HepG2 (cell line): ENCODE measurements around the gene PHF14. TPM values are rescaled to one million over a fixed set of nuclear protein-coding genes. Genes with fewer than 3 reads are reported as not detected.

Source experiments
- ATAC-seq: fragments of 200-7000 bp; cut with Tn5 transposase; 3 replicates; pipeline ENCODE4 v1.9.1; 2020; ENCODE audit warnings: mild to moderate bottlenecking, moderate library complexity
- BruUV-seq: library from RNA; stranded (reverse); fragments of 400-500 nt; replicated peaks from 2 replicates; lab custom pipeline; 2021; lab: Mats Ljungman, UMichigan
- CTCF ChIA-PET: fragments of 300-600 bp; formaldehyde crosslinking; extraction: SDS; loops from one replicate; lab custom pipeline; 2021; ENCODE audit warnings: low total read pairs, inconsistent platforms, low intra/inter-chr PET ratio; lab: Yijun Ruan, JAX
- POLR2A ChIA-PET: fragments of 350-600 bp; sonication (Branson Sonifier 250); formaldehyde crosslinking; loops from one replicate; lab custom pipeline; 2020; ENCODE audit warnings: antibody characterized with exemption, inconsistent platforms; lab: Yijun Ruan, JAX
- DNase-seq: peaks from one replicate; pipeline ENCODE4 v3.0.0-alpha.2; 2015; ENCODE audit warnings: low spot score
- FAIRE-seq: peaks from 3 replicates; lab custom pipeline; 2011; peaks lifted over from hg19 to GRCh38; lab: Jason Lieb, UNC
- H2AFZ ChIP-seq: one replicate; pipeline ENCODE4 v1.6.1; 2011; ENCODE audit warnings: low read length, inconsistent platforms
- H3K27ac ChIP-seq: fragments of 300-600 bp; 3 replicates; pipeline ENCODE4 v1.8.0; 2011; ENCODE audit warnings: mixed run types, mild to moderate bottlenecking, mixed read lengths, low read length, inconsistent platforms; ENCODE audit not compliant: insufficient read depth; ENCODE audit errors: extremely low read length
- H3K27me3 ChIP-seq, 2 experiments: fragments of 200-600 bp in 1 of 2; 2 replicates in 1 of 2; 3 replicates in 1 of 2; pipeline versions ENCODE4 v1.6.0 to v1.8.0; 2011; ENCODE audit warnings: low read length in 2 of 2, mild to moderate bottlenecking in 2 of 2, moderate library complexity in 2 of 2, inconsistent platforms in 1 of 2; ENCODE audit not compliant: insufficient read depth in 2 of 2, control insufficient read depth in 1 of 2
- H3K36me3 ChIP-seq, 2 experiments: fragments of 200-600 bp in 1 of 2; replicated peaks in 1 of 2; 2 replicates in 1 of 2; 3 replicates in 1 of 2; pipeline versions ENCODE4 v1.5.1 to v1.8.0; 2011; ENCODE audit warnings: low read length in 2 of 2, inconsistent platforms in 1 of 2; ENCODE audit not compliant: insufficient read depth in 2 of 2, control insufficient read depth in 1 of 2
- H3K4me1 ChIP-seq: 2 replicates; pipeline ENCODE4 v1.5.1; 2012; ENCODE audit warnings: low read length, inconsistent platforms; ENCODE audit not compliant: insufficient read depth
- H3K4me2 ChIP-seq: 2 replicates; pipeline ENCODE4 v1.6.0; 2011; ENCODE audit warnings: low read depth, low read length, inconsistent platforms
- H3K4me3 ChIP-seq, 3 experiments: fragments of 200-600 bp in 1 of 3; sonication (generic), shearing (Covaris generic) in 1 of 3; replicated peaks in 1 of 3; 2 replicates each; pipeline ENCODE4 v1.5.1; 2011 to 2016; ENCODE audit warnings: low read length in 3 of 3, inconsistent platforms in 2 of 3, low read depth in 2 of 3, mild to moderate bottlenecking in 2 of 3, control low read depth in 1 of 3, mixed read lengths in 1 of 3; ENCODE audit not compliant: insufficient read depth in 1 of 3
- H3K79me2 ChIP-seq: one replicate; pipeline ENCODE4 v1.6.1; 2011; ENCODE audit warnings: low read length, inconsistent platforms; ENCODE audit not compliant: insufficient read depth
- H3K9ac ChIP-seq: 2 replicates; pipeline ENCODE4 v1.6.0; 2011; ENCODE audit warnings: mild to moderate bottlenecking, low read depth, low read length, inconsistent platforms; ENCODE audit not compliant: insufficient read depth
- H3K9me3 ChIP-seq: 2 replicates; pipeline ENCODE4 v1.5.1; 2012; ENCODE audit warnings: mild to moderate bottlenecking, low read length
- H4K20me1 ChIP-seq: 2 replicates; pipeline ENCODE4 v1.6.0; 2011; ENCODE audit warnings: inconsistent platforms, mild to moderate bottlenecking, low read length, moderate library complexity; ENCODE audit not compliant: insufficient read depth
- FOXM1 ChIP-seq: sonication (generic); formaldehyde crosslinking; IDR thresholded peaks from 2 replicates; pipeline ENCODE4 v1.5.0; 2020; ENCODE audit warnings: missing genetic modification reagents
- GABPB1 ChIP-seq: IDR thresholded peaks from 2 replicates; pipeline ENCODE4 v1.6.1; 2016; ENCODE audit warnings: mild to moderate bottlenecking, missing genetic modification reagents, moderate library complexity, missing compliant biosample characterization
- JUND ChIP-seq: sonication (generic); formaldehyde crosslinking; IDR thresholded peaks from 2 replicates; pipeline ENCODE4 v1.8.0; 2022; ENCODE audit warnings: mild to moderate bottlenecking, missing genetic modification reagents
- POGZ ChIP-seq: sonication (generic); formaldehyde crosslinking; IDR thresholded peaks from 2 replicates; pipeline ENCODE4 v1.4.0; 2020; ENCODE audit warnings: mild to moderate bottlenecking, missing genetic modification reagents
- WGBS: methylation state at CpG from one replicate; pipeline ENCODE4 v1.1.6; 2017; ENCODE audit warnings: low lambda C conversion rate; 5-methylcytosine and 5-hydroxymethylcytosine counted together
- in situ Hi-C: cut with HindIII; loops from 2 replicates; pipeline ENCODE4 v1.10.0; 2017; ENCODE audit warnings: low pct_unique_long_range_greater_than_20kb; ENCODE audit not compliant: extremely low pct_ligation_motif_present
- intact Hi-C: fragments of 100-400 bp; cut with micrococcal nuclease; formaldehyde crosslinking; loops from one replicate; pipeline ENCODE4 v1.10.0; 2022; ENCODE audit not compliant: unreplicated experiment
- polyA plus RNA-seq, 8 experiments: library from polyadenylated mRNA; depleted of rRNA in 3 of 8; stranded (reverse) in 7 of 8; unstranded in 1 of 8; fragments of >200 nt; fragmentation: Illumina TruSeq in 4 of 8; extraction: Trizol in 4 of 8; gene quantifications; 2 replicates each; pipeline versions ENCODE4 v1.2.1 to v1.2.3, GENCODE V29; 2011 to 2016; ENCODE audit warnings: low read depth in 4 of 8, missing spikeins in 1 of 8, mixed read lengths in 1 of 8; ENCODE audit not compliant: insufficient read depth in 1 of 8
- total RNA-seq, 5 experiments: library from RNA; depleted of rRNA; stranded (reverse); fragments of >200 nt; fragmentation: Illumina TruSeq; extraction: Trizol; gene quantifications; 2 replicates each; pipeline ENCODE4 v1.2.3, GENCODE V29; 2016; ENCODE audit warnings: low read depth in 1 of 5
- TF ChIP-seq, protein P1 (sequence below): sonication (generic); formaldehyde crosslinking; IDR thresholded peaks from 2 replicates; pipeline ENCODE4 v1.8.1; 2023; ENCODE audit warnings: mild to moderate bottlenecking, moderate library complexity, missing genetic modification reagents
- TF ChIP-seq, protein P2 (sequence below): sonication (generic); formaldehyde crosslinking; IDR thresholded peaks from 2 replicates; pipeline ENCODE4 v1.4.0; 2020; ENCODE audit warnings: missing genetic modification reagents, borderline replicate concordance
- TF ChIP-seq, protein P3 (sequence below): sonication (generic); formaldehyde crosslinking; IDR thresholded peaks from 2 replicates; pipeline ENCODE4 v1.8.1; 2022; ENCODE audit warnings: mild to moderate bottlenecking, missing genetic modification reagents
- TF ChIP-seq, protein P4 (sequence below): sonication (generic); formaldehyde crosslinking; IDR thresholded peaks from 2 replicates; pipeline ENCODE4 v1.4.0; 2020; ENCODE audit warnings: missing genetic modification reagents
- TF ChIP-seq, protein P5 (sequence below): sonication (generic); formaldehyde crosslinking; IDR thresholded peaks from 2 replicates; pipeline ENCODE4 v1.4.0; 2020; ENCODE audit warnings: mild to moderate bottlenecking, missing genetic modification reagents, borderline replicate concordance
- TF ChIP-seq, protein P6 (sequence below): sonication (generic); formaldehyde crosslinking; IDR thresholded peaks from 2 replicates; pipeline ENCODE4 v1.4.0; 2020; ENCODE audit warnings: missing genetic modification reagents

The PHF14 gene
- total and polyA plus RNA-seq, 2 of the 13 experiments (the other 11 are each of a cell fraction or from before 2014, with no cell fraction given): 18.9 to 68.7 TPM

DNA sequence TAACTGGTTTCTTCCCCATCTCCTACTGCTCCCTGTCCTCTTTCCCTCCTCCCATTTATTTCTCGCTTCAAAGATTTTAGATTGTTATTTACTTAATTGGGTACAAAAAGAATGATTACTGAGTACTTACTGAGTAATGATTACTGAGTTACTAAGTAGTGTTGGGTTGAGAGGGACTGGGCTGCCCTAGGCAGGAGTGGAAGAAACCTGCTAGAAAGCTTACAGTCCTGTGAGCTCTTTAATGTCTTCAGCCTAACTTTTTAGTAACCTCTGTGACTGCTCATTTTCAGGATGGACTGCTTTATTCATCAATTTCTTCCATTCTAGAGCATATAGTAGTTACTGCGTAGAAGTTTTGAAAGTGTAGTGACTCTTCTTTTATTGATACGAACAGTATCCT lies 7.6 kb downstream of the PHF14 start:
- Histone ChIP-seq H3K9me3 (no peaks in the 10 kb centered on the region), H3K79me2 (peaks cover 54% of the 10 kb centered on the region), H3K27ac (no peak overlapping the region), H3K4me3 (no peak overlapping the region), H3K9ac (no peak overlapping the region), H3K36me3 (peaks cover 0 to 35% of the 10 kb centered on the region in 2 experiments; a peak in 3 of 5 replicates), H3K4me2 (no peak overlapping the region), H3K4me1 (peaks cover 33% of the 10 kb centered on the region), H3K27me3 (no peaks in the 10 kb centered on the region), H4K20me1 (no peaks in the 10 kb centered on the region), H2AFZ (no peak overlapping the region)
- intact Hi-C loops (no loop called here), in situ Hi-C loops (no loop called here)
- DNase-seq (no peak), ATAC-seq (no peak), FAIRE-seq (no peak)
- 97% methylated on average over 3 of the region's 3 CpGs for WGBS
- POLR2A ChIA-PET: interaction anchor here (1.2 kb wide), 1 partner anchor 17 kb away, joined by 3 read pairs; no protein-coding TSS in a partner anchor
- BruUV-seq: no TSS peak
- CTCF ChIA-PET: no interaction called here
- TF ChIP-seq, protein P1, sequence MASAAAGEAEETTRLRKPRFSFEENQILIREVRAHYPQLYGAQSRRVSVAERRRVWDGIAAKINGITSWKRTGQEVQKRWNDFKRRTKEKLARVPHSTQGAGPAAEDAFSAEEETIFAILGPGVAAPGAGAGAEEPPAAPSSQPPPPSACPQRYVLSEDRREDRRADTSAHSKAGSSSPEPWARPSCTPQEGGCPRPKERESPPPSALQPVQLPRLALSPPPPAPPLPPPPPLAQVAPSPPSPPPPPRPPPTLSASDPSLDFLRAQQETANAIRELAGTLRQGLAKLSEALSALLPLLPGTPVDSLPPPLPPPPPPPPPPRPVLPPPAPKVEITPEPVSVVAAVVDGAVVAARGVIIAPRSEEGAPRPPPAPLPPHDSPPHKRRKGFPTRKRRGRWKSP (CRISPR knock-in tag): no peak
- TF ChIP-seq, protein P2, sequence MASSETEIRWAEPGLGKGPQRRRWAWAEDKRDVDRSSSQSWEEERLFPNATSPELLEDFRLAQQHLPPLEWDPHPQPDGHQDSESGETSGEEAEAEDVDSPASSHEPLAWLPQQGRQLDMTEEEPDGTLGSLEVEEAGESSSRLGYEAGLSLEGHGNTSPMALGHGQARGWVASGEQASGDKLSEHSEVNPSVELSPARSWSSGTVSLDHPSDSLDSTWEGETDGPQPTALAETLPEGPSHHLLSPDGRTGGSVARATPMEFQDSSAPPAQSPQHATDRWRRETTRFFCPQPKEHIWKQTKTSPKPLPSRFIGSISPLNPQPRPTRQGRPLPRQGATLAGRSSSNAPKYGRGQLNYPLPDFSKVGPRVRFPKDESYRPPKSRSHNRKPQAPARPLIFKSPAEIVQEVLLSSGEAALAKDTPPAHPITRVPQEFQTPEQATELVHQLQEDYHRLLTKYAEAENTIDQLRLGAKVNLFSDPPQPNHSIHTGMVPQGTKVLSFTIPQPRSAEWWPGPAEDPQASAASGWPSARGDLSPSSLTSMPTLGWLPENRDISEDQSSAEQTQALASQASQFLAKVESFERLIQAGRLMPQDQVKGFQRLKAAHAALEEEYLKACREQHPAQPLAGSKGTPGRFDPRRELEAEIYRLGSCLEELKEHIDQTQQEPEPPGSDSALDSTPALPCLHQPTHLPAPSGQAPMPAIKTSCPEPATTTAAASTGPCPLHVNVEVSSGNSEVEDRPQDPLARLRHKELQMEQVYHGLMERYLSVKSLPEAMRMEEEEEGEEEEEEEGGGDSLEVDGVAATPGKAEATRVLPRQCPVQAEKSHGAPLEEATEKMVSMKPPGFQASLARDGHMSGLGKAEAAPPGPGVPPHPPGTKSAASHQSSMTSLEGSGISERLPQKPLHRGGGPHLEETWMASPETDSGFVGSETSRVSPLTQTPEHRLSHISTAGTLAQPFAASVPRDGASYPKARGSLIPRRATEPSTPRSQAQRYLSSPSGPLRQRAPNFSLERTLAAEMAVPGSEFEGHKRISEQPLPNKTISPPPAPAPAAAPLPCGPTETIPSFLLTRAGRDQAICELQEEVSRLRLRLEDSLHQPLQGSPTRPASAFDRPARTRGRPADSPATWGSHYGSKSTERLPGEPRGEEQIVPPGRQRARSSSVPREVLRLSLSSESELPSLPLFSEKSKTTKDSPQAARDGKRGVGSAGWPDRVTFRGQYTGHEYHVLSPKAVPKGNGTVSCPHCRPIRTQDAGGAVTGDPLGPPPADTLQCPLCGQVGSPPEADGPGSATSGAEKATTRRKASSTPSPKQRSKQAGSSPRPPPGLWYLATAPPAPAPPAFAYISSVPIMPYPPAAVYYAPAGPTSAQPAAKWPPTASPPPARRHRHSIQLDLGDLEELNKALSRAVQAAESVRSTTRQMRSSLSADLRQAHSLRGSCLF: no peak
- TF ChIP-seq, protein P3, sequence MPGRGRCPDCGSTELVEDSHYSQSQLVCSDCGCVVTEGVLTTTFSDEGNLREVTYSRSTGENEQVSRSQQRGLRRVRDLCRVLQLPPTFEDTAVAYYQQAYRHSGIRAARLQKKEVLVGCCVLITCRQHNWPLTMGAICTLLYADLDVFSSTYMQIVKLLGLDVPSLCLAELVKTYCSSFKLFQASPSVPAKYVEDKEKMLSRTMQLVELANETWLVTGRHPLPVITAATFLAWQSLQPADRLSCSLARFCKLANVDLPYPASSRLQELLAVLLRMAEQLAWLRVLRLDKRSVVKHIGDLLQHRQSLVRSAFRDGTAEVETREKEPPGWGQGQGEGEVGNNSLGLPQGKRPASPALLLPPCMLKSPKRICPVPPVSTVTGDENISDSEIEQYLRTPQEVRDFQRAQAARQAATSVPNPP (CRISPR knock-in tag): no peak
- no peak for TF ChIP-seq JUND (CRISPR knock-in tag)
- TF ChIP-seq, protein P4, sequence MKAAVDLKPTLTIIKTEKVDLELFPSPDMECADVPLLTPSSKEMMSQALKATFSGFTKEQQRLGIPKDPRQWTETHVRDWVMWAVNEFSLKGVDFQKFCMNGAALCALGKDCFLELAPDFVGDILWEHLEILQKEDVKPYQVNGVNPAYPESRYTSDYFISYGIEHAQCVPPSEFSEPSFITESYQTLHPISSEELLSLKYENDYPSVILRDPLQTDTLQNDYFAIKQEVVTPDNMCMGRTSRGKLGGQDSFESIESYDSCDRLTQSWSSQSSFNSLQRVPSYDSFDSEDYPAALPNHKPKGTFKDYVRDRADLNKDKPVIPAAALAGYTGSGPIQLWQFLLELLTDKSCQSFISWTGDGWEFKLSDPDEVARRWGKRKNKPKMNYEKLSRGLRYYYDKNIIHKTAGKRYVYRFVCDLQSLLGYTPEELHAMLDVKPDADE: no peak
- TF ChIP-seq POGZ (CRISPR knock-in tag): no peak
- TF ChIP-seq, protein P5, sequence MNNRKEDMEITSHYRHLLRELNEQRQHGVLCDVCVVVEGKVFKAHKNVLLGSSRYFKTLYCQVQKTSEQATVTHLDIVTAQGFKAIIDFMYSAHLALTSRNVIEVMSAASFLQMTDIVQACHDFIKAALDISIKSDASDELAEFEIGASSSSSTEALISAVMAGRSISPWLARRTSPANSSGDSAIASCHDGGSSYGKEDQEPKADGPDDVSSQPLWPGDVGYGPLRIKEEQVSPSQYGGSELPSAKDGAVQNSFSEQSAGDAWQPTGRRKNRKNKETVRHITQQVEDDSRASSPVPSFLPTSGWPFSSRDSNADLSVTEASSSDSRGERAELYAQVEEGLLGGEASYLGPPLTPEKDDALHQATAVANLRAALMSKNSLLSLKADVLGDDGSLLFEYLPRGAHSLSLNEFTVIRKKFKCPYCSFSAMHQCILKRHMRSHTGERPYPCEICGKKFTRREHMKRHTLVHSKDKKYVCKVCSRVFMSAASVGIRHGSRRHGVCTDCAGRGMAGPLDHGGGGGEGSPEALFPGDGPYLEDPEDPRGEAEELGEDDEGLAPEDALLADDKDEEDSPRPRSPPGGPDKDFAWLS (CRISPR knock-in tag): no peak
- TF ChIP-seq GABPB1 (CRISPR knock-in tag): no peak
- TF ChIP-seq, protein P6, sequence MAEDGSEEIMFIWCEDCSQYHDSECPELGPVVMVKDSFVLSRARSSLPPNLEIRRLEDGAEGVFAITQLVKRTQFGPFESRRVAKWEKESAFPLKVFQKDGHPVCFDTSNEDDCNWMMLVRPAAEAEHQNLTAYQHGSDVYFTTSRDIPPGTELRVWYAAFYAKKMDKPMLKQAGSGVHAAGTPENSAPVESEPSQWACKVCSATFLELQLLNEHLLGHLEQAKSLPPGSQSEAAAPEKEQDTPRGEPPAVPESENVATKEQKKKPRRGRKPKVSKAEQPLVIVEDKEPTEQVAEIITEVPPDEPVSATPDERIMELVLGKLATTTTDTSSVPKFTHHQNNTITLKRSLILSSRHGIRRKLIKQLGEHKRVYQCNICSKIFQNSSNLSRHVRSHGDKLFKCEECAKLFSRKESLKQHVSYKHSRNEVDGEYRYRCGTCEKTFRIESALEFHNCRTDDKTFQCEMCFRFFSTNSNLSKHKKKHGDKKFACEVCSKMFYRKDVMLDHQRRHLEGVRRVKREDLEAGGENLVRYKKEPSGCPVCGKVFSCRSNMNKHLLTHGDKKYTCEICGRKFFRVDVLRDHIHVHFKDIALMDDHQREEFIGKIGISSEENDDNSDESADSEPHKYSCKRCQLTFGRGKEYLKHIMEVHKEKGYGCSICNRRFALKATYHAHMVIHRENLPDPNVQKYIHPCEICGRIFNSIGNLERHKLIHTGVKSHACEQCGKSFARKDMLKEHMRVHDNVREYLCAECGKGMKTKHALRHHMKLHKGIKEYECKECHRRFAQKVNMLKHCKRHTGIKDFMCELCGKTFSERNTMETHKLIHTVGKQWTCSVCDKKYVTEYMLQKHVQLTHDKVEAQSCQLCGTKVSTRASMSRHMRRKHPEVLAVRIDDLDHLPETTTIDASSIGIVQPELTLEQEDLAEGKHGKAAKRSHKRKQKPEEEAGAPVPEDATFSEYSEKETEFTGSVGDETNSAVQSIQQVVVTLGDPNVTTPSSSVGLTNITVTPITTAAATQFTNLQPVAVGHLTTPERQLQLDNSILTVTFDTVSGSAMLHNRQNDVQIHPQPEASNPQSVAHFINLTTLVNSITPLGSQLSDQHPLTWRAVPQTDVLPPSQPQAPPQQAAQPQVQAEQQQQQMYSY (CRISPR knock-in tag): no peak
- TF ChIP-seq FOXM1 (CRISPR knock-in tag): no peak
